Urothelium cell line (cell line): ENCODE results near the gene SERPINA12.

Experiments used
- DNase-seq: peaks from one replicate; pipeline ENCODE4 v3.0.0; 2011; ENCODE audit warnings: low spot score, mixed read lengths
- FAIRE-seq: peaks from 2 replicates; lab custom pipeline; 2011; peaks lifted over from hg19 to GRCh38; lab: Jason Lieb, UNC

SERPINA12 gene

DNA sequence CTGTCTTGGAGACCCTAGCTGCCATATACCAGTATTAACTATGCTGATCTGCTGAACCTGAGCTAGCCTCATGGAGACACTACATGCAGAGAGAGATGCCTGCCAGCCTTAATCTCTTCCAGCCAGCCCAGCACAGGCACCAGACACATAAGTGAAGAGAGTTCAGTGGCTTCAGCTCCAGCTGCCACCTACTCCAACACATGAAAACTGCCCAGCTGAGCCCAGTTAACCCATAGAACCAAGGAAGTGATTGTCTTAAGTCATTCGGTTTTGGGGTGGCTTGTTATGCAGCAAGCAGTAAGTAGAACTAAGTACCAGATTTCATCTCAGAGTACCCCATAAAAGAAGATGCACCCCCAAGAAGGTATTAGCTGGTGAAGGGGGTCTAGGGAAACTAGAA is 64.3 kb downstream of the SERPINA12 start:
- DNase-seq (no peak), FAIRE-seq (no peak)

DNA sequence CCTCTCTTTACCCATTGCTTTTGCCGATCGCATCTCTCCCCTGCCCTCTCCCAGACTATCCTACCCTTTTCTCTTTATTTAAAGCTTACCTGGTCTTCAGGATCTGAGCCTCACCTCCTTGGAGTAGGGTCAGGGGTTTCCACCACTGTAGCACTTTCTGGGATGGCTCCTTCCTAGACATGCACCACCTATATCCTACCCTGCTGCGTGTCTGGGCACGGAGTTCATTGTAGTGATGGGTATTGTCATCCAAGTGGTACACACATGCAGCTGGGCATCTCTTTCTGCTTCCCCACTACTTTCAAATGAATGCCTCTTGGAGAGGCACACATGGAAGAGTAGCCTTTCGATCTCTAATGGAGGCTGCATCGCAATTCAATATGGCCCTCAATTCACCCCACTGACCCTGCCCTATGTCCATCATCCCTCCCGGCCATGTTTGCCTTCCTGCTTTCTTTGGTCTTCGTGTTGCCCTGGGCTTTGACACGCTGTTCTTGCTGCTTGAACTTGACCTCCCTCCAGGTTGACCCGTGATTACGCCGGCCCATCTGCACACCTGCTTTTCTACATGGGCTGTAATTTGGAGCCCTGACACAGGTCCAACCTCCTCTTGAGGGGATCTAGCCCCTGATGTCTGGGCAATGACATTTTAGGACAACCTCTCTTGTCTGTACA is 67.6 kb downstream of the SERPINA12 start:
- no peak for DNase-seq
- no peak for FAIRE-seq

DNA sequence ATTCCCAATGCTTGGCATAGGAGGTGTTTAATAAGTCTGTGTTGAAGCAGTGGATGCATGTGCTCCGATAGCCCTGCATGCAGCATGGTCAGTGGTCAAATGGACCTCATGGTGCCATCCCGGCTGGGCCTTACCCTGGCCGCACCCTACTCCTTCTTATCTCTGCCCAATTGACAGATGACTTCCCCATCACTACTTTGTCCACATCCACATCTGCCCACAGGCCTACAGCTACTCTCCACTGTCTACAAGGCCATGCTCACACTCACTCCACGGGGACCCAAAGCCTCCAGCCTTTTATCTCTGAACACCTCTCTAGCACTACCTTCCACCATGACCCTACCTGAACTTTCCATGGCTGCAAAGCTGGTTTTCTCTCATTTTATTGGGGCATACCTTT is 68.1 kb downstream of the SERPINA12 start:
- FAIRE-seq (no peak), DNase-seq (no peak)

DNA sequence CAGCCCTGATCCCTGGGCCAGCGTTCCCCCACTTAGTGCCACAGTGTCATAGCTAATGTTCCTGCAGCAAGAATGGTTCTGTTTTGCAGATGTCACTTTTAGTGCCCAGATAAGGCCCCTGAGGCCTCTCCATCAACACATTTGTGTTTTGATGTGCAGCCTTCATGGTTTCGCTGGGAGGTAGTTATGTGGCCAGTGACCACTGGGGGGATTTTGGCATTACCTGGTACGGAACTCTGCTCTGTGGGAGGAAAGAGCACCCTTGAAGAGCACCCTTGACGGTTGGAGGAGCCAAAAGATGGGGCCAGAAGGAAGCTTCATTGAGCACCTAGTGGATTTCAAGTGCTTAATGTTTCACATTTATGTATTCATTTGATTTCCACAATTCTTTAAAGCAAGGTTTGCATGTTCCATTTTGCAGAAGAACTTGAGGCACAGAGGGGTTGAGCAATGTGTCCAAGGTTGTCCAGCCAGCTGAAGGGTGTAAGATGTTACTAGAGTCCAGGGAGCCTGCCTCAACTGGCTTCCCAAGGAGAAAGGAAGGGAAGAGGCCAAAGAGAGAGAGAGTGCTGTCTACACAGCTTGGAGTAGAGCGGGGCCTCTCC is 69.7 kb downstream of the SERPINA12 start:
- DNase-seq (no peak), FAIRE-seq (no peak)
